ENCODE data around the gene OR6B2. TPM values are rescaled to one million over a fixed set of nuclear protein-coding genes. Genes with fewer than 3 reads are reported as not detected.
"Not testable (repeated sequence)": the region's sequence is repeated elsewhere in the genome, so short reads cannot be mapped to it uniquely, and the experiment has no call there.

Gene OR6B2
- not detected in 2 replicates for total RNA-seq (2014; rRNA removed; shearing (Covaris generic))

GRCh38 chr2:240030379-240031094, at the start of gene OR6B2:
Gene OR6B2 (minus strand): TSS chr2:240030429. CDS start chr2:240030429, 0 bp downstream.
- no peak for DNase-seq (ENCODE audit: low spot score)

GRCh38 chr2:240078631-240079030, 48.4 kb upstream of the OR6B2 start:
- no peak for DNase-seq (ENCODE audit: low spot score)

DNA sequence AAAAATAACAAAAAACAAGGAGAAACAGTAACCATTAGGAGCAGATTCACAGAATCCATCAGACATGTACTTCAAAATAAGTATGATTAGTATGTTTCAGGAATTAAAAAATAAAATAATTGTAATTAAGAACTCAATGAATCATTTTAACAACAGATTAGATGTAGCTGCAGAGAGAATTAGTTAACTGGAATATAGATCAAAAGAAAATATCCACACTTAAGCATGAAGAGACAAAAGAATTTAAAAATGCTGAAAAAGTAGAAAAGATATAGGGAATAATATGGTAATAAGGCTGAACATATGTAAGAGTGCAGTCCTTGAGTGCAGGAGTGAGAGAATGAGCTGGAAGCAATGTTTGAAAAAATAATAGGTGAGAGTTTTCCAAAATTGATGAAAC, 47.2 kb upstream of the OR6B2 start:
- DNase-seq (ENCODE audit: low spot score) = no peak

GRCh38 chr2:240074545-240074944, 44.3 kb upstream of the OR6B2 start:
- DNase-seq (ENCODE audit: low spot score) = no peak

DNA sequence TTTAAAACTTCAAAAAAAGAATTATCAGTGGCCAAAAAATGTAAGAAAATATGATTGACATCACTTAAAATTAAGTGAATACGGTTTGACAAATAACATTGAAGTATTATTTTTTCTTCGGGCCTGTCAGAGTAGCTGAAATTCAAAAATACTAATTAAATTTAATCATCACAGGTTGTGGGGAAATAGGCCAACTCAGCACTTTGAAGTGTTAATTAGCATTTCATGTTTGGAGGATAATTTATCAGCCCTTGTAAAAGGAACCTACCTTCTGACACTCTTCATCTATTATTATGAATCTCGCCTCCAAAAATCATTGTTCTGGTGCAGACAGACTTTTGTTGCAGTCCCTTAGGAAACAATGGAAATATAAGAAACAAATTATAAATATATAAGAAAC, 40.7 kb upstream of the OR6B2 start:
- DNase-seq (ENCODE audit: low spot score) = no peak

DNA sequence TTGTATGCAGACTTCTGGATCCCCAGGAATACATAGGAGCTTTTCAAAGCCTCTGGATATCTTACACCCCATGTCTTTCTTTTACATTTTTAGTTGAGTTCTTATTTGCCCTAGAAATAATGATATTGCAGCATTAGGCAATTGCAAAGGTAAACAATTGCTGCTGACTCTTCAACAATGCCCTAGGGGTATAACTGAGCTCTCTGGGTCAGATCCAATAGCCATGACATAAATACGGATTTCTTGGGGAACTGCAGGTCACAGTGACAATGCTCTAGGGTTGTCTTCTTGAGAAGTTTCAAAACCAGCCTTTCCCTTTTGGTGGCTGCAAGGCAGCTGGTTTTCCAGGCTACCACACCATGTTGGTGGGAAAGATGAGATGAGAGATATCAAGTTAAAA, 39.6 kb upstream of the OR6B2 start:
- DNase-seq (ENCODE audit: low spot score) = no peak

- no peak for DNase-seq (ENCODE audit: low spot score)
These were observed 38.0 kb upstream of the OR6B2 start for GRCh38 chr2:240068193-240068592.

DNA sequence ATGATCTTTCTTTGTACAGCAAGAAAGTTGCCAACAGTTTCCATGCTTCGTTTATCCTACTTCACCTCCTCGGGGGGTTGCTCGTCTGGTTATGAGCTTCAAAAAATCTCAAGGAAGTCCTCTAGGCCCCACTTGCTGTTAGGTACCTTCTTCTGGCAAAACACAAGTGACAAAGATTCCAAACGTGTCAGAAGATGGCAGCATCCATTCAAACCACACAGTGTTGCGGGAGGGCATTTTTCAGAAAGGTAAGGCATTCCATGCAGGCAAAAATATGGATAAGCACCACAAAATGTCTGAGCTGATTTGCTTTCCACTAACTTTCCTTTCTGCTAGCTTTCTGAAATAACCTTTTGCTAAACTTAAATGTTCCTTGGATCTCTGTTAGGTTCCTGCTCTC, 36.3 kb upstream of the OR6B2 start:
- DNase-seq (ENCODE audit: low spot score) = no peak

DNA sequence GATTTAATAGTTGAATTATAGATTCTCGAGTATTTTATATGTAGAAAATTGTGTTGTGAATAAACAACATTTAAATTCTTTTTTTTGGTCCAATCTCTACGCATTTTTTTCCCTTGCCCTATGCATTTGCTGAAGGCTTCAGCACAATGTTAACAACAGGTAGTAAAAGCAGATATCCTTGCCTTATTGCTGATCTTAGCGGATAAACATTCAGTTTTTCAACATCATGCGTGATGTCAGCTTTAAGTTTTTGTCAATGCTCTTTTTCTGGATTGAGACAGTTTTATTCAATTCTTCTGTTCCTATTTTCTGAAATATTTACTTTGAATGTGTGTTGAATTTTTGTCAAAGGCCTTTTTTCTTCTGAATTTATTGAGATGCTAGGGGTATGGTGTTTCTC, 34.7 kb upstream of the OR6B2 start:
- no peak for DNase-seq (ENCODE audit: low spot score)

DNA sequence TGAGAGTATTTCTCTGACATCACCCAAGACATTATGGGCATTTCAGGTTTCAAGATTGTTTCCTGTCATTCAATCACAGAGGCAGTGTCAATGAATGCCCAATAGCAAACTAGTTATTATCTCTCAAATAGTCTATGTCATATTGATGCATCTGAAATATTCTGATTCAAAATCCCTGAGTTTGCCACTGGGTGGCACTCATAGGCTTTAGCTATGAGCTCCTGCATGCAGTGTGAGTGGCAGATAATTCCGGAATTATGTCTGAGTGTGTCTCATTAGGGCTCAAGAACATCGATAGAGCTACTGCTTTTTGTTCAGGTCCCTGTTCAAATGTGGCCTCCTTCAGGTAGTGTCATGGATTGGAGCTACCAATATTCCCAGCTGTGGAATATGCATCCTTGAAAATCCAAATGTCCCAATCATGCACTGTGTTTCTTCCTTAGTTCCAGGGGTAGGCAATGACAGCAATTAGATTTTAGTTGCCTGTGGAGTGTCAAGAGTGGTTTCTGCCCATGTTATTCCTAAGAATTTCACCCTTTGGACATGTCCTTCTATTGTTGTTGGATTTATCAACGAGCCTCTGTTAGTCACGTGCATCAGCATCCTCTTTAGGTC, 30.9 kb upstream of the OR6B2 start:
- DNase-seq (ENCODE audit: low spot score) = peak; percentile 46

GRCh38 chr2:240056678-240057077, 26.4 kb upstream of the OR6B2 start:
- DNase-seq (ENCODE audit: low spot score) = no peak

- DNase-seq (ENCODE audit: low spot score) = no peak
These were observed 25.1 kb upstream of the OR6B2 start for GRCh38 chr2:240055177-240055917.

DNA sequence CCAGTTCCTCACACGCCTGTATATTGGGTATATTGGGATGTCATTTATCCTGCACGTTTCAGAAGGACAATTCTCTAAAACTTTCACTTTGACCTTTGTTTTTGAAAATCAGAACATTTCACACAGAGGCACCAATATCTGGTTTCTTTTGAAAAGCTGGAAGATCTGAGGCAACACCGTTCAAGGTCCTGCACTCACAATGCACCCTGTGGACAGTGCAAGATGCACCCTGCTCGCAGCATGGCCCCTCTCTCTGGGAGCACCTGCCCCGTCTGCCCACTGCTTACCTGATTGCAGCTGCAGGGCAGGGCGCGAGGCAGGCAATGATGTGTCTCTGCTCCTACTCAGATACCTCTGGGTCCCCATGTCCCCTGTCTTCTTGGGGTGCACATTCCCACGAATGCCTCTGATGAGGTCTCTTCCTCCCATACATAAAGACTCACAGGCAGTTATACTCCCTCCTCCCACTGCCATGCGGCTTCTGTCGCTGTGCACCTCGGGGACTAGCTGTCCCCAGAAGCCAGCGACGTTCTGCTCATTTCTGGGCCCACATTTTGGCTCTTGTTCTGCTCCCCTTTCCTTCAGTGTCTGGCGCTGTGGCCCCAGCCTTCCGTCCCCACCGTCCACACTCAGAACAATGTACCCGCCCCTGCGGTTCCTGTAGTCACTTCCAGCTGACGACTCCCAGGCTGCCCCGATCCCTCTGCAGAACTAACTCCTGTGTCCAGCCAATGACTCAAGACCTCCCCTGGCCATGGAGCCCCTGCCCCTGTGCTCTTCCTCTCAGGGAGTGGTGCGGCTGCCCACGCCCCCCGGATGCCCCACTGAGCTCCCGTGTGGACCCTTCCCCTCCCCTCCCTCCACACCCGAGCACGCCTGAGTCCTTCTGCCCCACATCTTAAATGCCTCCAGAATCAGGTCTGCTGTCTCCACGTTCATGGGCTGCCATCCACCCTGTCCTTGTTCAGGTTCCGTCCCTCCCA, 23.2 kb upstream of the OR6B2 start, which contains the start of gene OR6B3:
Gene OR6B3, minus strand, starts transcription at position 349 of the 983 bp plus-strand sequence.
- DNase-seq (ENCODE audit: low spot score) = no peak

DNA sequence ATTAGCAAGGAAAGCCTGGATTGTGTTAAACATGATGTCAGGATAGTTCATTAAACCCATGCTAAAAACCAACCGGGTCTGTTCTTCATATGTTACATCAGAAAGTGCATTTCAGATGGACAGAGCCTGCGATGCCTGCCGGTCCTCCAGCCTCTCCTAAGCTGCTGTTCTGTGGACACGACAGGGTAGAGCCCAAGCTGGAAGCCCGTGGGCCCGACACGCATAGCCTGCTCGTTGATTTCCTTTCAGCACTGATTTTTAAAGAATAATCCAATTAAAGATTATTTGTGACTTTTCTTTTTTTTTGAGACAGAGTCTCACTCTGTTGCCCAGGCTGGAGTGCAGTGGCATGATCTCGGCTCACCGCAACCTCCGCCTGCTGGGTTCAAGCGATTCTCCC, 22.3 kb upstream of the OR6B2 start:
- no peak for DNase-seq (ENCODE audit: low spot score)

GRCh38 chr2:240051697-240052096, 21.5 kb upstream of the OR6B2 start:
- DNase-seq (ENCODE audit: low spot score) = no peak

GRCh38 chr2:240050278-240050677, 20.0 kb upstream of the OR6B2 start:
- DNase-seq (ENCODE audit: low spot score) = no peak

GRCh38 chr2:240048237-240048636, 18.0 kb upstream of the OR6B2 start:
- no peak for DNase-seq (ENCODE audit: low spot score)

DNA sequence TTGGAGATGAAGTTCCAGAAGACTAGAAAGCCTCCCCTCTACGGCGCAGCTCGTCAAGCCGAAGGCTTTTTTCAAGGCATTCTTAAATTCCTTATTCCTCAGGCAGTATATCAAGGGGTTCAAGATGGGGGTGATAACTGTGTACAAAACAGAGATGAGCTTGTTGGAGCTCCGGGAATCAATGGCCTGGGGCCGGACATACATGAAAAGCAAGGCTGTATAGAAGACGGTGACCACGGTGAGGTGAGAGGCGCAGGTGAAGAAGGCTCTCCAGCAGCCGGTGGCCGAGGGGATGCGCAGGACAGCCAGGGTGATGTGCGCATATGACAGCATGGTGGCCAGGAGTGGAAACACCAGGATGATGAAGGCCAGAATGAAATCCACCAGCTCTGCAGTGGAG, 14.9 kb upstream of the OR6B2 start:
- no peak for DNase-seq (ENCODE audit: low spot score)

- DNase-seq (ENCODE audit: low spot score) = not testable (repeated sequence)
These were observed 13.9 kb upstream of the OR6B2 start for GRCh38 chr2:240044096-240044495.

DNA sequence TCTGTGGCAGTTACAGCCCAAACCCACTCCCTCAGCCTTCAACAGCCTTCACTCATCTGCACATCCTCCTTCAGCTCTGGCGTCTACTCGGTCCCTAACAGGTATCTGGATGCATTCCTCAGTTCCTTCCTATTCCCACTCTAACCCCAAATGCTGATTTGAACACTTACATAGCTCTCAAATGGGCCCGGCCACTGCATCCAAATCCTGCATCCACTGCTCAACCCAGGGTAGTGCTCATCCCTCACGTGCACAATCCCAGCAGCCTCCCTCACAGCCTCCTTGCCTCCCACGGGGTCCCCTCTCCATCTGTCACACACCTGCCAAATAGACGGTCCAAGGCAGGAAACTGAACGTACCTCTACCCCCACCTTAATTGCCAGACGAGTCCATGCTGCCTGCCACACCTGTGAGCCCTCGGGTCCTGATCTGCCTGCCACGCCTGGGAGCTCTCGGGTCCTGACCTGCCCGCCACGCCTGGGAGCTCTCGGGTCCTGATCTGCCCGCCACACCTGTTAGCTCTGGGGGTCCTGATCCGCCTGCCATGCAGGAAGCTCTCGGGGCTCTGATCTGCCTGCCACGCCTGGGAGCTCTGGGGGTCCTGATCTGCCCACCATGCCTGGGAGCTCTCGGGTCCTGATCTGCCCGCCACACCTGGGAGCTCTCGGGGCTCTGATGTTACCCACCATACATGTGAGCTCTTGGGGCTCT, 13.2 kb upstream of the OR6B2 start:
- DNase-seq (ENCODE audit: low spot score) = no peak

GRCh38 chr2:240042740-240043139, 12.5 kb upstream of the OR6B2 start:
- DNase-seq (ENCODE audit: low spot score) = no peak

Data from A172 (cell line).